Measurements from ENCODE around the gene PLTP.
A peak's percentile ranks its signal among the peaks of the same experiment; 100 is the strongest.

Gene PLTP

GRCh38 chr20:45888681-45889080 lies 23.3 kb downstream of the PLTP start:
- Mint-ChIP-seq H3K4me3 (no peak overlapping the region), H3K9me3 (no peaks in the 10 kb centered on the region), H3K27me3 (ENCODE audit: low read depth) (no peaks in the 10 kb centered on the region), H3K27ac (no peak overlapping the region), H3K36me3 (ENCODE audit: low read depth) (peaks cover 13% of the 10 kb centered on the region), H3K4me1 (peaks cover 14% of the 10 kb centered on the region)
- no peak for TF ChIP-seq CTCF (IDR thresholded peaks at IDR 0.05; ENCODE audit: unreplicated experiment in 3 of 3)

- H3K9me3 Mint-ChIP-seq = no peaks in the 10 kb centered on the region
These were observed 24.6 kb downstream of the PLTP start, which contains the start of gene SPATA25 for GRCh38 chr20:45887346-45887715. TSS of gene SPATA25 (minus strand) at chr20:45887622. CDS start at chr20:45887590, 32 bp downstream.

GRCh38 chr20:45886590-45887345 lies 25.2 kb downstream of the PLTP start:
- Mint-ChIP-seq H3K4me3 (peak overlapping the region in 1 of 3 experiments; percentile 47), H3K27ac (no peak overlapping the region), H3K4me1 (peaks cover 13% of the 10 kb centered on the region), H3K27me3 (ENCODE audit: low read depth) (no peaks in the 10 kb centered on the region), H3K9me3 (no peaks in the 10 kb centered on the region), H3K36me3 (ENCODE audit: low read depth) (peaks cover 25% of the 10 kb centered on the region)
- no peak for TF ChIP-seq CTCF (IDR thresholded peaks at IDR 0.05; ENCODE audit: unreplicated experiment in 3 of 3)

More at GRCh38 chr20:45887346-45887715, 24.6 kb downstream of the PLTP start, which contains the start of gene SPATA25:
- no peaks in the 10 kb centered on the region for H3K27me3 Mint-ChIP-seq (ENCODE audit: low read depth)
- peaks cover 13% of the 10 kb centered on the region for H3K4me1 Mint-ChIP-seq
- H3K27ac Mint-ChIP-seq = no peak within 1 kb of the TSS
- peak within 1 kb of the TSS in 2 of 3 experiments; percentile 27 to 47 for H3K4me3 Mint-ChIP-seq
- no peak for TF ChIP-seq CTCF (IDR thresholded peaks at IDR 0.05; ENCODE audit: unreplicated experiment in 3 of 3)
- peaks cover 25% of the 10 kb centered on the region for H3K36me3 Mint-ChIP-seq (ENCODE audit: low read depth)

GRCh38 chr20:45883100-45883469 lies 28.9 kb downstream of the PLTP start:
- Mint-ChIP-seq H3K27me3 (ENCODE audit: low read depth) (no peaks in the 10 kb centered on the region), H3K4me1 (peaks cover 17% of the 10 kb centered on the region), H3K9me3 (no peaks in the 10 kb centered on the region), H3K27ac (no peak overlapping the region), H3K36me3 (ENCODE audit: low read depth) (peaks cover 29% of the 10 kb centered on the region), H3K4me3 (peak overlapping the region; percentile 81 to 90 (median 89))
- no peak for TF ChIP-seq CTCF (IDR thresholded peaks at IDR 0.05; ENCODE audit: unreplicated experiment in 3 of 3)

- Mint-ChIP-seq H3K4me1 (peaks cover 17% of the 10 kb centered on the region), H3K4me3 (peak overlapping the region; percentile 81 to 90 (median 89)), H3K9me3 (no peaks in the 10 kb centered on the region), H3K36me3 (ENCODE audit: low read depth) (peaks cover 27% of the 10 kb centered on the region), H3K27me3 (ENCODE audit: low read depth) (no peaks in the 10 kb centered on the region), H3K27ac (peak overlapping the region; percentile 10 to 47 (median 36))
- TF ChIP-seq CTCF (IDR thresholded peaks at IDR 0.05; ENCODE audit: unreplicated experiment in 3 of 3) = no peak
These were observed 29.4 kb downstream of the PLTP start for GRCh38 chr20:45882469-45883099.

Measured in nephron (organoid).